SK-N-MC (cell line): ENCODE results near the gene THAP3.

Experiments used
- EZH2 ChIP-seq: fragments of 200-600 bp; sonication (generic); IDR thresholded peaks from one replicate; pipeline ENCODE4 v1.6.1; 2017; ENCODE audit warnings: antibody characterized with exemption
- POLR2AphosphoS5 ChIP-seq: IDR thresholded peaks from 2 replicates; pipeline ENCODE4 v1.6.1; 2012; ENCODE audit warnings: mild to moderate bottlenecking, low read depth, low read length, borderline replicate concordance

DNA sequence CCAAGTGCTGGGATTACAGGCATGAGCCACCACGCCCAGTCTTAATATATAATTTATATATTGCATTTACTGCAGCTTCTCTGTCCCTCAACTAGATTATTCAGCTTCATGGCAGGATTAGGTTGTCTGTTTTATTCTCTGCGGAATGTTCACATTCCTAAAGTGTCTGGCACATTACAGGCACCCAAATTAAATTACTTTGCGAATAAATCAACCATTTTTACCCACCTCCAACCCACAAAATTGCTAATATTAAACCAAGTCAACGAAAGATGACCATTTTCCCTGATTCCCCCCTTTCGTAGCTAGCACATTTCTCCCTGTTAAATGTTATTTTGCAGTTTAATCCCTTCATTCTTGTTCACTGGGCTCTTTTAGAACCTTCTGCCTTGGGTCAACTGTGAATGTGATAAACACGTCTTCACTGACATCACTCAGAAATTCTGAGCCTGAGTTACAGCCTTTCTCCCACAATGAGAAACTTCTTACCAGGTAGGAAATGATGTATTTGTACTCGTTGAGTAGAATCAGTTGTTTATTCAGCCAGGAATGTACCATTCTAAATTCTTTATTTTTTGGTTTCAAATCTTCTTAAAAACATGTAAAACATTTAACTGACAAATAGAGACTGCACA, 35.9 kb downstream of the THAP3 start:
- no peak for TF ChIP-seq POLR2AphosphoS5
- TF ChIP-seq EZH2 = no peak
